GM21447 (cell line): ENCODE results near the gene GPR3.
A peak's percentile ranks its signal among the peaks of the same experiment; 100 is the strongest.

Source experiments
- ATAC-seq: cut with Tn5 transposase; IDR thresholded peaks from one replicate; pipeline ENCODE4 v1.9.1; 2021; ENCODE audit not compliant: unreplicated experiment

Gene GPR3

DNA sequence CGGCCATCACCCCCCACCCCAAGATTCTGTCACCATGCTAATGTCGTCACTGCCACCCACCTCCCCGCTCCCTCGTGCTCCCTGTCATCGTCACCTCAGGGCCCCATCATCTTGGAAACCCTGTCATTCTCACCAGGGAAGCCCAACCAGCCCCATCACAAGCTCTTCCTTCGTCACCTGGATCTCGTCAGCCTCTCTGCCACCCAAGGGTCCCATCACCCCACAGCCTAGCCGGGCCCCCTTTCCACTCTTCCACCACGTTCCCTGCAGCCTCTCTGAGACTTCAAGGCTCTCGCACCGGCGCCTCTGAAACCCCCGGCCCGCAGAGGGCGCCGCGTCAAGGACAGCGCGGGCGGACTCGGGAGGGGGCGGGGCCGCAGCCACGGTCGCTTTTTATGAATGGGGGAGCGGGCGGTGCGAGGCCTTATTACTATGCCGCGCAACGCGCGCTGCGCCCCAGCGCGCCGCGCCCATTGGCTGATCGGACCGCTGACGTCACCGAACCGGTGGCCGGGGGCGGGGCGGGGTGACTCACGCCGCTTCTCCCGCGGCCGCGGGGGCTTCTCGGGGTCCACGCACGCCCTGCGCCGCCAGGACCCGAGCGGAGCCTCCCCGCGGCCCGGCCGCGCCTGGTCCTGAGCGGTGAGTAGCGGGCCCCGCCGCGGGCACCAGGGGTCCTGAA lies at the start of gene GPR3:
TSS of gene GPR3 (plus strand) at position 527 of the 682 bp plus-strand sequence. CDS start 1,177 bp downstream, outside the sequence.
- ATAC-seq, result peak; percentile 75

GRCh38 chr1:27342778-27343638 lies 49.4 kb upstream of the GPR3 start:
- ATAC-seq, result no peak

- no peak for ATAC-seq
These were observed 48.8 kb upstream of the GPR3 start for GRCh38 chr1:27343639-27344025.

DNA sequence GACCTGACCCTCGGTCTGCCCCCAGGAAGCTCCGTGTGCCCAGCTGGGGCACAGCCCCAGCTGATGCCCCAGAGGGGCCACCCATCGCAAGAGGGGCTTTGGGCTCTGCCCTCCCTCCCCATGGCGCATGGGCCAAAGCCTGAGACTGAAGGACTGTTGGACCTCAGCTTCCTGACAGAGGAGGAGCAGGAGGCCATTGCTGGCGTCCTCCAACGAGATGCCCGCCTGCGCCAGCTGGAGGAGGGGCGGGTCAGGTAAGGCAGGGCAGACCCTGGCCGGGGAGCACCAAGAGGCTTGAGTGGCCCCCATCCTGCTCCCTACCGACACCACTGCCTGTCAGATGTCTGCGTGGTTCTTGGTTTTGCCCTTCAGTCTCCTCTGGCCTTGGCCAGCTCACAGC lies 47.1 kb upstream of the GPR3 start:
- no peak for ATAC-seq

- ATAC-seq, result no peak
These were observed 46.1 kb upstream of the GPR3 start for GRCh38 chr1:27346357-27346756.

DNA sequence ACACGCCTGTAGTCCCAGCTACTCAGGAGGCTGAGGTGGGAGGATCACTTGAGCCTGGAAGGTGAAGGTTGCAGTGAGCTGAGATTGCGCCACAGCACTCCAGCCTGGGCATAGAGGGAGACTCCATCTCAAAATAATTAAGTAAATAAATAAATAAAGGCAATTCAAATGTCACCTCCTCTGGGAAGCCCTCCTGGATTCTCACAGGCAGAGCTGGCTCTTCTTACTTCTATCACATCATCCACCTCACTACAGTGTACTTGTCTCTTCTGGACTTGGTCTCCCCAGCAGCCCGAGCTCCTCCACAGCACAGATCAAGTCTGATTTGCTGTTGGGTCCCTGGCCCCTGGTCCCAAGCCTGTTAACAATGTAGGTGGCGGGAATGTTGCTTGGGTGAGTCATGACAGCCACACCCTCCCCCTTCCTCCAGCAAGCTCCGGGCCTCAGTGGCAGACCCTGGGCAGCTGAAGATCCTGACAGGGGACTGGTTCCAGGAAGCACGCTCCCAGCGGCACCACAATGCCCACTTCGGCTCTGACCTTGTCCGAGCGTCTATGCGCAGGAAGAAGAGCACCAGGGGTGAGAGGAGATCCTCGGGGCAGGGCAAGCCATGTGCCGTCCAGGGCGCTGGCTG lies 45.3 kb upstream of the GPR3 start:
- ATAC-seq, result no peak

GRCh38 chr1:27348861-27349783 lies 43.3 kb upstream of the GPR3 start:
- no peak for ATAC-seq

DNA sequence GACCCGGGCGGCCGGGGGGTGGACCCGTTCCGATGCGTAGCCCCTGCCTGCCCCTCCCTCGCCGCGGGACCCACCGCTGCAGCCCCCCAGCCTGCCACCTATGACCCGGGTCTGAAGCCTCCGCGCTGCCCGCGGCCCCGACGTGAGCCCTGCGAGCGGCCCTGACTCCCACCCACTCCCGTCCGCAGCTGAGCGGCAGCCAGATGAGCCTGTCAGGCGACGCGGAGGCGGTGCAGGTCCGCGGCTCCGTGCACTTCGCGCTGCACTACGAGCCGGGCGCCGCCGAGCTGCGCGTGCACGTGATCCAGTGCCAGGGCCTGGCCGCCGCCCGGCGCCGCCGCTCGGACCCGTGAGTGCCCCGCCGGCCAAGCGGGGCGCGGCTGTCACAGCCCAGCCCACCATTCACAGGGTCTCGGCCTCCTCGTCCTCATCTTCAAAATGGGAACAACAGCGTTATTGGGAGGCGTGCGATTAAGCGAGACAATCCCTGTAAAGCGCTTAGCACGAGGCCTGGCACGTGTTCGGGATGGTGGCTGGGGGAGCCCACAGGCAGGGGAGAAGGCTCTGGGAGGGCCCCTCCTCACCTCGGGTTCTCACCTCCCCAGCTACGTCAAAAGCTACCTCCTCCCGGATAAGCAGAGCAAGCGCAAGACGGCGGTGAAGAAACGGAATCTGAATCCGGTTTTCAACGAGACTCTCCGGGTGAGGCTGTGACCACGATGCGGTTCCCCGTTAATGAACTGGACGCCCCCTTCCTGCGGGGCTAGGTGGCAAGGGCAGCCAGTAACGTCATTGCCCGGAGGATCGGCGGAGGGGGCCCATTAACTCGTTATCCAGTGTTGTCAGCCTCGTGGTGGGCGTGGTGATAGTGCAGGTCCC lies 42.4 kb upstream of the GPR3 start:
- no peak for ATAC-seq

- no peak for ATAC-seq
These were observed 41.5 kb upstream of the GPR3 start for GRCh38 chr1:27350663-27351540.

DNA sequence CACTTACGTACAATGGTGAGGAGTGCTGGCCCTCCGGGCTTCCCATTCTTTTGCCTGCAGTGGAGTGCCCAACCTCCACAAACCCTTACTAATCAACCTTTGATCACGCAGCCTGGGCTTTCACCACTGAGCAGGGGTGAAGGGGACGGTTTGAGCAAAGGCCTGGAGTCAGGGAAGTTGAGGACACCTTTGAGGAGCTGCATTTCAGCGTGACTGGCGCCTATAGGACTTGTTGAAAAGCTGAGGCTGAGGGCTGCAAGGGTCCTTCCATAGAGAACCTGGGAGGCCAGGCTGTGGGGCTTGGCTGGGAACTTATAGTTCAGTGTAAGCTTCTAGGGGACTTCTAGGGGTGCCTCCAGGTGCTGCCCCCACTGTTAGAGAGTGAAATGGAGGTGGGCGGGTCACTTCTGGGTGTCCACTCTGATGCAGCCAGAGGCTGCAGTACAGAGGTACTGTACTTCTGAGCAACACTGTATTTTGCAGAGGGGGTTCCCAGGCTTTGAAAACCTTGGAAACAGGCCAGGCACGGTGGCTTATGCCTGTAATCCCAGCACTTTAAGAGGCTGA lies 40.8 kb upstream of the GPR3 start:
- ATAC-seq, result no peak

GRCh38 chr1:27353166-27353565 lies 39.3 kb upstream of the GPR3 start:
- no peak for ATAC-seq

DNA sequence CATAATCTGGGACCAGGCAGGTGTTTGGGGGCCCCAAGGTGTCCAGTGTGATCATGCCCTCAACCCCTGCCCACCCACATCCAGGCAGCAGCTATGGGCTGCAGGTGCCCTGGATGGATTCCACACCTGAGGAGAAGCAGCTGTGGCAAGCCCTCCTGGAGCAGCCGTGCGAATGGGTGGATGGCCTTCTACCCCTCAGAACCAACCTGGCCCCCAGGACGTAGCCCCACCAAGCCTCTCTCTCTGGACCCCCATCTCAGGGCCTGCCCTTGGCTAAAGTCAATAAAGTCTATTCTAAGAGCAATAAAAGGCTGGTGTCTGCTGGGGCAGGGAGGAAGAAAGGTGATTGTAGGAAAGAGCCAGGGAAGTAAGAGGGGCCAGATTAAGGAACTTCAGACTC lies 38.8 kb upstream of the GPR3 start:
- ATAC-seq, result no peak

DNA sequence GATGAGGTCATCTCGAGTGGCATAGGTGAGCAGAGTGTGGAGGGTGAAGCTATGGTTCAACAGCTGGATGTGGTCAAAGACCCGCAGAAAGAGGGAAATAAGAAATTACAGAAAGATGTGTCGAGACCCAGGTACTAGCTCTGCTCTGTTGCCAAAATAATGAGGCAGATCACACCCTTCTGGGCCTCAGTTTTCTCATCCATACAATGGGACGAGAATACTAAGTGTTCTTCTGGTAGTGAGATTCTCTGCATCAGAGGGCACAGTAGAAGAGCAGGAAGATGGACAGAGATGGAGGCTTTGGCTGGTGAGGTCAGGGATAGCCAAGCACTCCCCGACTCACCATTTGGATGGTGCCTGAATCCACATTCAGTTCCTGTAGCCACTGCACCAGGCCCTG lies 36.7 kb upstream of the GPR3 start:
- no peak for ATAC-seq

DNA sequence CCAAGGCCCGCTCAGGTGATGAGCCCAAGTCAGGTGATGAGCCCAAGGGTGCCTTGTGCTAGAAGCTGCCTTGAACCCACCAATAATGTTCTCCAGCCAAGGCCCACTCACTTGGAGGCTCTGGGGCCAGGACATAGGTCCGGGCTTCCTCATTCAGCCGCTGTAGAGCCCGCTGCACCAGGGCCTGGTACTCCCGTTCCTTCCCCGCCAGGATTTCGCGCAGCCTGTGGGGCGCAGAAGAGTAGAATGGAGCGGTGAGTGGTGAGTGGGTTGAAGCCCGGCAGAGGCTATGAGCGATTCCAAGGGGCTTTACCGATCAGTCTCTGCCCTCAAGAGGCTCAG lies 36.2 kb upstream of the GPR3 start:
- no peak for ATAC-seq

DNA sequence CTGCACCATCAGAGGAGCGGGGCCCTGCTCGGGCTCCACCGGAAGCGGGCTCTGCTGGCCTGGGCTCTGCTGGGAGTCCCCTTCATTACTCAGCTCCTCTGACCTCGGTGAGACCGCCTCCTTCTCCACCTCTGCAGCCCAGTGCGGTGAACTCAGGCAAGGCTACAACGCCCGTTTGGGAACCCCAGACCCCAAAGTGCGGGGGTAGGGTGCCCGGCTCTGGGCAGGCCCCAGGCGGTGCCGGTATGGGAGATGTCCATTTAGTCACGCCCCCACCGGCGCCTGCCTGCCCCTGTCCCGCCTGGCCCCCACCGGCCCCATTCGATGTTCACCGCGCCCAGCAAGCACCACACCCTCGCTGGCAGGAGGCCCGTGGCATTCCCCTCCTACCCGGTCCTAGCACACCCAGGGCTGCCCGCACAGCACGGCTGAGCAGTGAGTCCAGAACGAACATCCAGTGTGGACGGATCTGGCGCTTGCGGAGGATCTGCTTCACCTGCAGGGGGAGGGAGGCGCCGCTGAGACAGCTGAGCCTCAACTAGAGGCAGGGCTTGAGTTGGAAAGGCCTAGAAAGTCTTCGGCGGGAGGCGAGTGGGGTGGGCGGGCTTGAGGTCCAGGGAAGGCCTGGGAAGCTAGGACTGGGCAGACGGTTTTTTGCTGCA lies 35.7 kb upstream of the GPR3 start:
- no peak for ATAC-seq

DNA sequence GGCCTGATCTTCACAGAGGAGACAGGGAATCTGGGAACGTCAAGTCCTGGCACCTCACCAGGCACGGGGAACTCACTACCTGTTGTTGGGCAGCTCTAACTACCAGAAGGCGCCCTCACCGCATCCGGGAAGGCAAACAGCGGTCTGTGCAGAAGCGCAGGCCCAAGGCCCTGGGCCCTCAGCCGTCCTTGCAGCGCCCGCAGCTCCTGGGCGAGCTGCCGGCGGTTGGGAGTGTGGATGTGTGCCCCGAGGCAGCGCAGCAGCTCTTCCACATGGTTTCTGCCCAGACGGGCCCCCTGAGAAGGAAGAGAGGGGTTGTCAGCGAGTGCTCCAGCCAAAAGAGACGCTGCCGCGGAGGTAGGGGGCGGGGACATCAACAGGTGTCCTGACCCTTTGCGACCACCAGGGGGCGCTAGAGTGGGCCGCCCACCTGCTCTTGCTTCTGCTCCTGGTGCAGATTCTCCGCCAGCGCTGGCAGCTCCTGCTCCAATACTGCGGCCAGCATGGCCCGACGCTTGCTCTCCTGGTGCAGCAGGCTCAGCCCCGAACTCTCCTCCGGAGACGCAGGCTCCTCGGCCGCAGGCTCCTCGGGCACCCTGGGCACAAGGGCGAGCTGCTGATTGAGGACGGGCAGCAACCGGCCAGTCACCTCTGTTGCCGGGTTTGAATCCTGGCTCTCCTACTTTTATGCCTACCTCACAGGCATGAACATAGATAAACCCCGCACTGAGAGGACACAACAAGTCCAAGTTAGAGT lies 35.0 kb upstream of the GPR3 start:
- ATAC-seq, result no peak
